Hematopoietic multipotent progenitor cell treated with erythropoietin and hydrocortisone succinate and interleukin-3 and kit ligand, for 17 days (in vitro differentiated cells): Measurements from ENCODE around the gene SLC22A7.
"Not testable (repeated sequence)": the region's sequence is repeated elsewhere in the genome, so short reads cannot be mapped to it uniquely, and the experiment has no call there.

ENCODE experiments used
- DNase-seq: peaks from one replicate; pipeline ENCODE4 v3.0.0-alpha.2; 2015; ENCODE audit warnings: low spot score

SLC22A7 gene

GRCh38 chr6:43336382-43336781 is 38.3 kb downstream of the SLC22A7 start:
- no peak for DNase-seq

GRCh38 chr6:43338243-43338642 is 40.2 kb downstream of the SLC22A7 start:
- no peak for DNase-seq

GRCh38 chr6:43339168-43339567 is 41.1 kb downstream of the SLC22A7 start:
- no peak for DNase-seq

GRCh38 chr6:43346243-43346642 is 48.2 kb downstream of the SLC22A7 start:
- DNase-seq, result not testable (repeated sequence)

GRCh38 chr6:43347021-43347420 is 49.0 kb downstream of the SLC22A7 start:
- no peak for DNase-seq

- no peak for DNase-seq
Measured at GRCh38 chr6:43347444-43347843, 49.4 kb downstream of the SLC22A7 start.

GRCh38 chr6:43351951-43352350 is 53.9 kb downstream of the SLC22A7 start:
- DNase-seq, result not testable (repeated sequence)
